GM12864 (cell line): ENCODE results near the gene HOXC9.
"Not testable (repeated sequence)": the region's sequence is repeated elsewhere in the genome, so short reads cannot be mapped to it uniquely, and the experiment has no call there.

Experiments used
- DNase-seq: peaks from one replicate; pipeline ENCODE4 v3.0.0-alpha.2; 2011; ENCODE audit warnings: low read depth
- H3K4me3 ChIP-seq: 2 replicates; pipeline ENCODE4 v1.5.1; 2011; ENCODE audit warnings: mild to moderate bottlenecking, low read depth, low read length, control low read depth
- TF ChIP-seq, protein P1 (sequence below): IDR thresholded peaks from 2 replicates; pipeline ENCODE4 v1.5.1; 2011; ENCODE audit warnings: low read depth, mild to moderate bottlenecking, moderate library complexity, low read length, control low read depth, inconsistent platforms; ENCODE audit errors: missing control alignments

The HOXC9 gene

DNA sequence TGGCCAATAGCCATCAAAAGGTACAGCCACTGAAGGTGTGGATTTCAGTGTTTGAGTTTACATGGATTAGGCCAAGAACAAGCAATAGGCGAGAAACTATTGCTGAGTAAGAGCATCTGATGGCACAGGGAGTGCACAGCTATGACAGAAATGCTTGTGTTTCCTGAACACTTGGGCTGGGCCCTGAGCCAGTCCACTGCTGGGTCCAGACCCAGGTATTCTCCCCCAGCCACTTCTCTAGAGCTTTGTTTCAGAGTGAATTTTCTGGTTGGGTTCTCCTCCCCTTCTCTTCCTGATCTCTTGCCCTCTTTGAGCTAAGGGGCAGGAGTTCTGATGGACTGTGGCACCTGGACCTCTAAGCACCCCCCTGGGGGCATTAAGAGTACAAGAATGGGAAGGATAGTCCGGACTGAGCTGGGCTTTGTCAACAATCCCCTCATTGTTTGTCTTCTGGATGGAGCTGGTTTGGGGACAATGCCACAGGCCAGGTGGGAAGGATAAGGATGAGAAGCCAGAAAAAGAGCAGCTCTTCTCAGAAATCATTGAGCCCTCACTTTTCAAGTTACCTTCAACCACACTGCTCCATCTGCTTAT lies 41.2 kb downstream of the HOXC9 start:
- TF ChIP-seq, protein P1, sequence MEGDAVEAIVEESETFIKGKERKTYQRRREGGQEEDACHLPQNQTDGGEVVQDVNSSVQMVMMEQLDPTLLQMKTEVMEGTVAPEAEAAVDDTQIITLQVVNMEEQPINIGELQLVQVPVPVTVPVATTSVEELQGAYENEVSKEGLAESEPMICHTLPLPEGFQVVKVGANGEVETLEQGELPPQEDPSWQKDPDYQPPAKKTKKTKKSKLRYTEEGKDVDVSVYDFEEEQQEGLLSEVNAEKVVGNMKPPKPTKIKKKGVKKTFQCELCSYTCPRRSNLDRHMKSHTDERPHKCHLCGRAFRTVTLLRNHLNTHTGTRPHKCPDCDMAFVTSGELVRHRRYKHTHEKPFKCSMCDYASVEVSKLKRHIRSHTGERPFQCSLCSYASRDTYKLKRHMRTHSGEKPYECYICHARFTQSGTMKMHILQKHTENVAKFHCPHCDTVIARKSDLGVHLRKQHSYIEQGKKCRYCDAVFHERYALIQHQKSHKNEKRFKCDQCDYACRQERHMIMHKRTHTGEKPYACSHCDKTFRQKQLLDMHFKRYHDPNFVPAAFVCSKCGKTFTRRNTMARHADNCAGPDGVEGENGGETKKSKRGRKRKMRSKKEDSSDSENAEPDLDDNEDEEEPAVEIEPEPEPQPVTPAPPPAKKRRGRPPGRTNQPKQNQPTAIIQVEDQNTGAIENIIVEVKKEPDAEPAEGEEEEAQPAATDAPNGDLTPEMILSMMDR, result no peak
- DNase-seq, result no peak
- no peak overlapping the region for H3K4me3 ChIP-seq

- DNase-seq, H3K4me3 ChIP-seq: not testable (repeated sequence)
Observed at GRCh38 chr12:54042033-54042432, 42.1 kb downstream of the HOXC9 start.

DNA sequence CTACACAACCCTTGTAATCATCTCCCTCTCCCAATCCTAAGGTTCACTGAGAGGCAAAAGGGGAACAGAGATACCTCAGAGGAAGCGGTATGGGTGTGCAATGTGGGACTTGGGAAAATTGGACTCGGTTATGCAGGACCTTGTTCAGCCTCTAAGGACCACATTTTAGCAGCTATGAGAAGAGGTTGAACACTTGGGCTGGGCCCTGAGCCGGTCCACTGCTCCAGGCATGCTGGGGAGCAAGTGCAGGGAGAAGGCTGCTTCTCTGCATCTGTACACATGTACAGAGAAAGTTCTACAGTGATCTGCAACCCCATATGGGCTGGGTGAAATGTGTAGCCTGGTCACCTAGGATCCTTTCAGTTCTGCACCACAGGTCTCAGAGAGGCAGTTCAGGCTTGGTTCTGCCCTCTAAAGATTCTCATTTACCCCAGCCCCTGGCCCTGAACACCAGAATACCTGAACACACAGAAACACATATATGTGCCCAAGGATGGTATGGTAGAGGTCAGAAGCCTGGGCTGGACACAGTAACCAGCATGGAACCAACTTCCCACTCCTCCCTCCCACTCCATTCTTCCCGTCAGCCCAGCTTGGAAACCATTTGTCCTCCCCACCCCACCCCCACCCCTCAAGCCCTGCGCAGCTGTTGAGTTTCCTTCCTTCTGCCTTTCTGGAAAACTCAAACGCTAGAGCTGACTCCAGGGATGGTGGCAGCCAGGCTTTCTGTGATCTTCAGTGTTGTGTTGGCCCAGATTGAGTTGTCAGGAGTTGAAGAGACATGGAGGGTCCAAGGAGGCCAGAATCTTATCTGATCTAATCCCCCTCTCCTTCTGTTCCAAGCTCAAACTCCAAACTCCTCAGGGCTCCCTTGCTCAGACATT lies 43.3 kb downstream of the HOXC9 start:
- TF ChIP-seq, protein P1, result no peak
- H3K4me3 ChIP-seq, result no peak overlapping the region
- DNase-seq, result no peak

GRCh38 chr12:54044425-54045103 lies 44.6 kb downstream of the HOXC9 start:
- TF ChIP-seq, protein P1, result no peak
- DNase-seq, result no peak
- H3K4me3 ChIP-seq, result no peak overlapping the region

DNA sequence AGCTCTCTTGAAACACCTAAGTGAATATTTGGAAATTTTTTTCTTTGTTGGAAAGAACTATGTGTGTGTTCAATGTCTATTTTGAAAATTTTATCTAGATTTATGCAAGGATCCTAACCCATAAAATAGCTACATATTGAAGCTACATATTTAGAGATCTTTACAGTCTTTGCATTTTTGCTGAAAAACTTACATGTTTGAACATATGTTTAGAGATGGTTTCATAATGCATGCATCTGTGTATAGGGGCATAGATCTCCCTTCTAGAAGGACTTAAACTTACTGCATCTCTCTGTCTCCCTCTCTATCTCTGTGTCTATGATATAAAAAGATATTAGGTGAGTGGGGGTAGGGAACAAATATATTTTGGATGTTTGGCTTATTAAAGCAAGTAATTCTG lies 45.4 kb downstream of the HOXC9 start:
- no peak overlapping the region for H3K4me3 ChIP-seq
- TF ChIP-seq, protein P1, result no peak
- DNase-seq, result no peak

DNA sequence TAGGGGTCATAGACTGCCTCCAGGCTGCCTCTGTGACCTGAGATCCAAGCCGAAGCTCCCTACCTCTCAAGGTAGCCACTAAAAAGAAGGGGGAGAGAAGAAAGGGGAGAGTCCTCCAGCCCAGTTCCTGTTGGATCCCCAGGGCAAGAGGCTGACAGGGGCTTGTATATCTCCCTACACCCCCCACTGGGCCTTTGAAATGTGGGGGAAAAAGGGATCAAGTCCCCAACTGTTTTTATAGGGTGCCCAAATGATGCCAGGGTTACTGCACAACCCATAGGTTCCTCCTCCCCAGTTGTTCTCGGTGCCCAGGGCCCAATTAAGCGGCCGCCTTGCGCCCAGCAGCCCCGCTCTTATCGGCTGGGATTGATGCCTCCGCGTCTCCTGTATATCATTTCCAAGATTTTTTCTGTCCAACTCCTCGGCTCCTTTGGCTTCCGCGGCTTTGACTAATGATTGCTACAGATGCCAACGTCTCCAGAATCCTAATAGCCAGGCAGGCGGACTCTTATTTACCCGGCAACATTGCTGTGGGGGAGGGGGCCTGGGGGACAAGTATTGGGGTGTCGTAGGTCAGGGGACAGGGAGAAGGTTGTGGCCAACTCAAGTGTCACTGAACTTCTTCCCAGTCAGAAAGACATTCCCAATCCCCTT lies 46.0 kb downstream of the HOXC9 start:
- TF ChIP-seq, protein P1, result no peak
- DNase-seq, result no peak
- H3K4me3 ChIP-seq, result no peak overlapping the region

- TF ChIP-seq, protein P1, result no peak
- no peak for DNase-seq
- no peak overlapping the region for H3K4me3 ChIP-seq
Observed at GRCh38 chr12:54046809-54047159, 46.8 kb downstream of the HOXC9 start.
